H9 (cell line): Measurements from ENCODE around the gene ERC2. TPM values are rescaled to one million over a fixed set of nuclear protein-coding genes. Genes with fewer than 3 reads are reported as not detected.

Experiments
- DNase-seq: peaks from one replicate; pipeline ENCODE4 v3.0.0-alpha.2; 2017
- H2AFZ ChIP-seq: one replicate; pipeline ENCODE4 v1.6.1; 2013; ENCODE audit warnings: mild to moderate bottlenecking, low read length, control low read depth, moderate library complexity
- H2AK5ac ChIP-seq: 2 replicates; pipeline ENCODE4 v1.6.1; 2013; ENCODE audit warnings: low read length, control low read depth, mixed read lengths; ENCODE audit not compliant: insufficient read length
- H2BK120ac ChIP-seq: one replicate; pipeline ENCODE4 v1.6.1; 2013; ENCODE audit warnings: low read depth, mild to moderate bottlenecking, low read length, control low read depth, inconsistent platforms; ENCODE audit not compliant: poor library complexity, severe bottlenecking
- H2BK12ac ChIP-seq: 2 replicates; pipeline ENCODE4 v1.6.1; 2013; ENCODE audit warnings: low read length, control low read depth, mixed read lengths, low read depth; ENCODE audit not compliant: insufficient read length
- H2BK15ac ChIP-seq: 2 replicates; pipeline ENCODE4 v1.6.1; 2013; ENCODE audit warnings: low read depth, low read length, control low read depth
- H2BK20ac ChIP-seq: one replicate; pipeline ENCODE4 v1.6.1; 2013; ENCODE audit warnings: low read depth, mild to moderate bottlenecking, low read length, control low read depth, inconsistent platforms; ENCODE audit not compliant: poor library complexity, severe bottlenecking
- H2BK5ac ChIP-seq: 2 replicates; pipeline ENCODE4 v1.6.1; 2013; ENCODE audit warnings: low read length, control low read depth, mixed read lengths; ENCODE audit not compliant: insufficient read length
- H3K14ac ChIP-seq: 2 replicates; pipeline ENCODE4 v1.6.1; 2013; ENCODE audit warnings: low read length, control low read depth; ENCODE audit not compliant: insufficient read depth
- H3K18ac ChIP-seq: 2 replicates; pipeline ENCODE4 v1.6.1; 2013; ENCODE audit warnings: low read depth, mild to moderate bottlenecking, mixed read lengths, low read length, control low read depth; ENCODE audit not compliant: insufficient read length
- H3K23ac ChIP-seq: 2 replicates; pipeline ENCODE4 v1.6.1; 2013; ENCODE audit warnings: low read length, control low read depth, mixed read lengths, low read depth; ENCODE audit not compliant: insufficient read length
- H3K23me2 ChIP-seq: 2 replicates; pipeline ENCODE4 v1.6.1; 2013; ENCODE audit warnings: low read depth, mild to moderate bottlenecking, mixed read lengths, low read length, control low read depth; ENCODE audit not compliant: insufficient read length, poor library complexity, severe bottlenecking
- H3K27ac ChIP-seq: 2 replicates; pipeline ENCODE4 v1.5.1; 2013; ENCODE audit warnings: low read length, control low read depth, mixed read lengths, low read depth; ENCODE audit not compliant: insufficient read length
- H3K27me3 ChIP-seq: 2 replicates; pipeline ENCODE4 v1.6.1; 2013; ENCODE audit warnings: low read length, control low read depth, inconsistent platforms; ENCODE audit not compliant: insufficient read depth
- H3K4ac ChIP-seq: 2 replicates; pipeline ENCODE4 v1.6.1; 2013; ENCODE audit warnings: low read depth, mild to moderate bottlenecking, control low read depth, inconsistent platforms, low read length, moderate library complexity
- H3K4me1 ChIP-seq: 2 replicates; pipeline ENCODE4 v1.6.1; 2013; ENCODE audit warnings: low read length, control low read depth, inconsistent platforms; ENCODE audit not compliant: insufficient read depth
- H3K4me2 ChIP-seq: 2 replicates; pipeline ENCODE4 v1.6.1; 2013; ENCODE audit warnings: low read length, control low read depth, mixed read lengths; ENCODE audit not compliant: insufficient read length, insufficient read depth
- H3K56ac ChIP-seq: 2 replicates; pipeline ENCODE4 v1.6.1; 2013; ENCODE audit warnings: low read depth, mild to moderate bottlenecking, mixed read lengths, low read length, control low read depth; ENCODE audit not compliant: insufficient read length
- H3K79me1 ChIP-seq: 2 replicates; pipeline ENCODE4 v1.6.1; 2013; ENCODE audit warnings: low read depth, mild to moderate bottlenecking, moderate library complexity, low read length, control low read depth, inconsistent platforms; ENCODE audit not compliant: insufficient read depth, poor library complexity, severe bottlenecking
- H3K79me2 ChIP-seq: 2 replicates; pipeline ENCODE4 v1.6.1; 2013; ENCODE audit warnings: low read length, control low read depth, inconsistent platforms; ENCODE audit not compliant: insufficient read depth
- H3K9ac ChIP-seq: 2 replicates; pipeline ENCODE4 v1.6.1; 2013; ENCODE audit warnings: low read length, control low read depth, mixed read lengths; ENCODE audit not compliant: insufficient read length; ENCODE audit errors: extremely low read depth
- H3K9me3 ChIP-seq: one replicate; pipeline ENCODE4 v1.6.1; 2013; ENCODE audit warnings: low read depth, low read length, inconsistent platforms; ENCODE audit not compliant: control insufficient read depth
- H3T11ph ChIP-seq: one replicate; pipeline ENCODE4 v1.6.1; 2013; ENCODE audit warnings: mild to moderate bottlenecking, low read length, control low read depth, inconsistent platforms
- H4K20me1 ChIP-seq: one replicate; pipeline ENCODE4 v1.6.1; 2013; ENCODE audit not compliant: control insufficient read depth, insufficient read length, insufficient read depth
- H4K5ac ChIP-seq: 2 replicates; pipeline ENCODE4 v1.6.1; 2013; ENCODE audit warnings: low read depth, mild to moderate bottlenecking, mixed read lengths, low read length, control low read depth; ENCODE audit not compliant: insufficient read length
- H4K8ac ChIP-seq: replicated peaks from 2 replicates; pipeline ENCODE4 v1.6.1; 2013; ENCODE audit warnings: low read length, control low read depth, mixed read lengths, low read depth; ENCODE audit not compliant: insufficient read length
- H4K91ac ChIP-seq: 2 replicates; pipeline ENCODE4 v1.6.1; 2013; ENCODE audit warnings: low read depth, mild to moderate bottlenecking, moderate library complexity, mixed read lengths, low read length, control low read depth; ENCODE audit not compliant: insufficient read length
- H3K27ac Mint-ChIP-seq, 3 experiments: 2 replicates in 2 of 3; 3 replicates in 1 of 3; pipeline ENCODE4 v1.8.0; 2020 to 2021; ENCODE audit warnings: mixed read lengths in 3 of 3, mild to moderate bottlenecking in 1 of 3, moderate library complexity in 1 of 3
- H3K27me3 Mint-ChIP-seq: 2 replicates; pipeline ENCODE4 v1.8.0; 2021; ENCODE audit warnings: low read depth, mild to moderate bottlenecking, moderate library complexity, mixed read lengths
- H3K36me3 Mint-ChIP-seq, 3 experiments: 2 replicates in 2 of 3; 3 replicates in 1 of 3; pipeline ENCODE4 v1.8.0; 2020 to 2021; ENCODE audit warnings: low read depth in 3 of 3, mixed read lengths in 3 of 3; ENCODE audit not compliant: insufficient read depth in 1 of 3
- H3K4me1 Mint-ChIP-seq, 2 experiments: 2 replicates each; pipeline ENCODE4 v1.8.0; 2020; ENCODE audit warnings: mixed read lengths in 2 of 2
- H3K4me3 Mint-ChIP-seq, 2 experiments: 2 replicates in 1 of 2; 3 replicates in 1 of 2; pipeline ENCODE4 v1.8.0; 2020 to 2021; ENCODE audit warnings: mild to moderate bottlenecking in 2 of 2, mixed read lengths in 2 of 2, moderate library complexity in 1 of 2
- H3K9me3 Mint-ChIP-seq, 2 experiments: 2 replicates in 1 of 2; 3 replicates in 1 of 2; pipeline ENCODE4 v1.8.0; 2020; ENCODE audit warnings: mild to moderate bottlenecking in 2 of 2, mixed read lengths in 2 of 2, moderate library complexity in 1 of 2
- WGBS: extraction: QIAGEN DNeasy Blood & Tissue Kit; methylation state at CpG from one replicate; pipeline ENCODE4 v1.1.7; 2013; ENCODE audit warnings: missing lambda C conversion rate, low lambda C conversion rate, mixed read lengths; ENCODE audit not compliant: insufficient read length; ENCODE audit errors: extremely low coverage; 5-methylcytosine and 5-hydroxymethylcytosine counted together
- total RNA-seq: library from RNA; stranded (reverse); gene quantifications from 2 replicates; pipeline ENCODE4 v1.2.1, GENCODE V29; 2021
- TF ChIP-seq, protein P1 (sequence below): fragments of 200-600 bp; sonication (generic); conservative IDR thresholded peaks from 3 replicates; pipeline ENCODE4 v1.8.0; 2021; ENCODE audit warnings: antibody characterized with exemption, mild to moderate bottlenecking

ERC2 gene
- total RNA-seq, 1 experiment from 2014 or later: 15.4 TPM

DNA sequence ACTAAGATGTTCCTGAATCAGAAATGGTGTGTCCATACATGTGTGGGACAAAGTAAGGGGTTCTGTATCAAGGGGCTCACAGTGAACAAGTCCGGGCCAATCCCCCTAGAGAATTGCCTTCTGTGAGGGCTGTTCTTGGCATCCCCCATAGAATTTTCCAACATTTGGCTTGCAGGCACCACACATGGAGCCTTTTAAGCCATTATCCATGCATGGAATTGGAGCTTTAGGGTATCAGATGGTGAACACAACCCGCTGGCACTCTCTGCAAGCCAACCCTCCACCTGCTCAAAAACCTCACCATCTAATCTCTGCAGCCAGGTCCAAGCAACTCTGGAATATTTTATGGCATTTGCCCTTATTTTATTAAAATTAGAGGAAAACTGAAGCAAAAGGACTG is 278.7 kb downstream of the ERC2 start:
- no peaks in the 10 kb centered on the region for H4K20me1 ChIP-seq
- no peaks in the 10 kb centered on the region for H3K23me2 ChIP-seq
- H3K27me3 ChIP-seq: no peaks in the 10 kb centered on the region
- no peaks in the 10 kb centered on the region; a peak in 1 of 7 replicates for H3K36me3 Mint-ChIP-seq
- no peaks in the 10 kb centered on the region for H3K4me1 Mint-ChIP-seq
- no peaks in the 10 kb centered on the region for H3K79me2 ChIP-seq
- H3K4me2 ChIP-seq: no peak overlapping the region
- H3K56ac ChIP-seq: no peak overlapping the region
- H3K4me1 ChIP-seq: no peaks in the 10 kb centered on the region
- H2BK5ac ChIP-seq: no peak overlapping the region
- H2BK20ac ChIP-seq: no peak overlapping the region
- no peak overlapping the region for H2BK120ac ChIP-seq
- no peak overlapping the region for H3K18ac ChIP-seq
- no peaks in the 10 kb centered on the region for H3K79me1 ChIP-seq
- H4K91ac ChIP-seq: no peak overlapping the region
- no peak for DNase-seq
- no peak overlapping the region for H3K14ac ChIP-seq
- no peak overlapping the region for H2BK15ac ChIP-seq
- WGBS: no CpG with 5 or more reads among the region's 2 CpGs
- H3K9ac ChIP-seq: no peak overlapping the region
- no peak overlapping the region for H3K4ac ChIP-seq
- H2BK12ac ChIP-seq: no peak overlapping the region
- H3K27ac Mint-ChIP-seq: no peak overlapping the region
- no peak overlapping the region for H3T11ph ChIP-seq
- no peak overlapping the region for H2AK5ac ChIP-seq
- H3K23ac ChIP-seq: no peak overlapping the region
- no peak overlapping the region for H2AFZ ChIP-seq
- H3K27ac ChIP-seq: no peak overlapping the region
- no peak overlapping the region for H3K4me3 Mint-ChIP-seq
- H4K5ac ChIP-seq: no peak overlapping the region
- H3K9me3 ChIP-seq: no peaks in the 10 kb centered on the region
- no peaks in the 10 kb centered on the region for H3K9me3 Mint-ChIP-seq
- TF ChIP-seq, protein P1, sequence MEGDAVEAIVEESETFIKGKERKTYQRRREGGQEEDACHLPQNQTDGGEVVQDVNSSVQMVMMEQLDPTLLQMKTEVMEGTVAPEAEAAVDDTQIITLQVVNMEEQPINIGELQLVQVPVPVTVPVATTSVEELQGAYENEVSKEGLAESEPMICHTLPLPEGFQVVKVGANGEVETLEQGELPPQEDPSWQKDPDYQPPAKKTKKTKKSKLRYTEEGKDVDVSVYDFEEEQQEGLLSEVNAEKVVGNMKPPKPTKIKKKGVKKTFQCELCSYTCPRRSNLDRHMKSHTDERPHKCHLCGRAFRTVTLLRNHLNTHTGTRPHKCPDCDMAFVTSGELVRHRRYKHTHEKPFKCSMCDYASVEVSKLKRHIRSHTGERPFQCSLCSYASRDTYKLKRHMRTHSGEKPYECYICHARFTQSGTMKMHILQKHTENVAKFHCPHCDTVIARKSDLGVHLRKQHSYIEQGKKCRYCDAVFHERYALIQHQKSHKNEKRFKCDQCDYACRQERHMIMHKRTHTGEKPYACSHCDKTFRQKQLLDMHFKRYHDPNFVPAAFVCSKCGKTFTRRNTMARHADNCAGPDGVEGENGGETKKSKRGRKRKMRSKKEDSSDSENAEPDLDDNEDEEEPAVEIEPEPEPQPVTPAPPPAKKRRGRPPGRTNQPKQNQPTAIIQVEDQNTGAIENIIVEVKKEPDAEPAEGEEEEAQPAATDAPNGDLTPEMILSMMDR: no peak
- H4K8ac ChIP-seq: no peak overlapping the region
- H3K27me3 Mint-ChIP-seq: no peaks in the 10 kb centered on the region
